Tibial nerve (tissue), 4 donors: ENCODE measurements around the gene KCTD11. TPM values are rescaled to one million over a fixed set of nuclear protein-coding genes. Genes with fewer than 3 reads are reported as not detected.

Source experiments
- DNase-seq, 2 donors: peaks; one replicate each; pipeline ENCODE4 v3.0.0-alpha.2; 2019; ENCODE audit warnings: low spot score in 2 of 2
- H3K27ac ChIP-seq, 4 donors: fragments of 200-600 bp; sonication (generic) in 3 of 4; one replicate each; pipeline ENCODE4 v1.5.1; 2017 to 2019; ENCODE audit warnings: mild to moderate bottlenecking in 1 of 4
- H3K27me3 ChIP-seq, 2 donors: fragments of 200-600 bp; sonication (generic) in 1 of 2; one replicate each; pipeline versions ENCODE4 v1.5.1 to v1.6.0; 2017 to 2019
- H3K36me3 ChIP-seq, 3 donors: fragments of 200-600 bp; sonication (generic); one replicate each; pipeline ENCODE4 v1.5.1; 2018 to 2019
- H3K4me1 ChIP-seq, 4 donors: fragments of 200-600 bp; sonication (generic) in 3 of 4; one replicate each; pipeline ENCODE4 v1.5.1; 2017 to 2019
- H3K4me3 ChIP-seq, 4 donors: fragments of 200-600 bp; sonication (generic) in 3 of 4; one replicate each; pipeline ENCODE4 v1.5.1; 2017 to 2019; ENCODE audit warnings: mild to moderate bottlenecking in 1 of 4, moderate library complexity in 1 of 4
- H3K9me3 ChIP-seq, 4 donors: fragments of 200-600 bp; sonication (generic) in 3 of 4; one replicate each; pipeline ENCODE4 v1.5.1; 2017 to 2019
- EP300 ChIP-seq, 2 donors: sonication (generic); formaldehyde crosslinking; IDR thresholded peaks; one replicate each; pipeline ENCODE4 v1.6.1; 2017; ENCODE audit warnings: antibody characterized with exemption in 2 of 2, mild to moderate bottlenecking in 1 of 2
- POLR2A ChIP-seq, 2 donors: fragments of 450-650 bp; IDR thresholded peaks; one replicate each; pipeline ENCODE4 v1.6.1; 2017; ENCODE audit warnings: antibody characterized with exemption in 2 of 2, mild to moderate bottlenecking in 2 of 2, moderate library complexity in 2 of 2
- WGBS, 2 donors: methylation state at CpG; one replicate each; pipeline ENCODE4 v1.1.5; 2018; 5-methylcytosine and 5-hydroxymethylcytosine counted together
- total RNA-seq, 4 donors: library from RNA; depleted of rRNA; stranded (reverse); fragments of >200 nt; gene quantifications; one replicate each; pipeline ENCODE4 v1.1.0, GENCODE V29; 2016
- TF ChIP-seq, protein P1 (sequence below), 5 experiments: fragments of 200-600 bp in 3 of 5; fragments of 450-650 bp in 2 of 5; sonication (generic) in 3 of 5; IDR thresholded peaks; one replicate each; pipeline ENCODE4 v1.5.1; 2016 to 2019; ENCODE audit warnings: antibody characterized with exemption in 5 of 5, mild to moderate bottlenecking in 3 of 5, moderate library complexity in 2 of 5

Gene KCTD11
- total RNA-seq, 4 donors from 2014 or later, result 25.3 to 35.4 (median 28.7) TPM

DNA sequence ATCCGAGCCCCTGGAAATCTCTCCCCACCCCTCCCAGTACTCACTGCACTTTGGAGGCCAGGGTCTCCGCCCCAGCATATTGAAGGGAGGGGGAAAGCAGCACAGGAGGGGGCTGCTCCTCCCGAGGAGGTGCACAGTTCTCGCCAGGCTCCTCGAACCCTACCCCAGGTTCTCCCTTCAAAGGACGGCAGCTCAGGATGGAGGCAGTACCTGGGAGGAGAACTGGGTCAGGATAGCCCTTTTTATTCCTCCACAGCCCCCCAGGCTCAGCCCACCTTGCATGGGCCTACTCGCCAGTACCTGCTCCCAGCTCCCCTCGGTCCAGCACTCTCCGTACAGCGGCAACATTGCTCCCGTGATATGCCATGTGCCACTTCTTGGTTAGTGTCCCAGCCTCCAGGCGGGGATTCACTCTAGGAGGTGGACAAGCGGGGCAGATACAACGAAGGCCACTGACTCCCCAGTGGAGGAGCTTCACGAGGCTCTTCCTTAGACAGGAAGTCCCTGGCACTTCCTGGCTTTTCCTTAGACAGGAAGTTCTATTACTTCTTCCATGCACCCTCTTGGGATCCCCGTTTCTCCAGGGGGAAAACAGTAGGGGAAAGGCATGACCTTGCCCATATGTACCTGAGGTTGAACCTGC, 34.7 kb upstream of the KCTD11 start:
- Histone ChIP-seq H3K36me3 (peaks cover 10 to 84% (median 23%) of the 10 kb centered on the region in 3 donors), H3K9me3 (no peaks in the 10 kb centered on the region), H3K27me3 (no peaks in the 10 kb centered on the region), H3K27ac (no peak overlapping the region), H3K4me1 (peaks cover 0 to 36% (median 23%) of the 10 kb centered on the region in 4 donors), H3K4me3 (no peak overlapping the region)
- TF ChIP-seq, protein P1, sequence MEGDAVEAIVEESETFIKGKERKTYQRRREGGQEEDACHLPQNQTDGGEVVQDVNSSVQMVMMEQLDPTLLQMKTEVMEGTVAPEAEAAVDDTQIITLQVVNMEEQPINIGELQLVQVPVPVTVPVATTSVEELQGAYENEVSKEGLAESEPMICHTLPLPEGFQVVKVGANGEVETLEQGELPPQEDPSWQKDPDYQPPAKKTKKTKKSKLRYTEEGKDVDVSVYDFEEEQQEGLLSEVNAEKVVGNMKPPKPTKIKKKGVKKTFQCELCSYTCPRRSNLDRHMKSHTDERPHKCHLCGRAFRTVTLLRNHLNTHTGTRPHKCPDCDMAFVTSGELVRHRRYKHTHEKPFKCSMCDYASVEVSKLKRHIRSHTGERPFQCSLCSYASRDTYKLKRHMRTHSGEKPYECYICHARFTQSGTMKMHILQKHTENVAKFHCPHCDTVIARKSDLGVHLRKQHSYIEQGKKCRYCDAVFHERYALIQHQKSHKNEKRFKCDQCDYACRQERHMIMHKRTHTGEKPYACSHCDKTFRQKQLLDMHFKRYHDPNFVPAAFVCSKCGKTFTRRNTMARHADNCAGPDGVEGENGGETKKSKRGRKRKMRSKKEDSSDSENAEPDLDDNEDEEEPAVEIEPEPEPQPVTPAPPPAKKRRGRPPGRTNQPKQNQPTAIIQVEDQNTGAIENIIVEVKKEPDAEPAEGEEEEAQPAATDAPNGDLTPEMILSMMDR (IDR thresholded peaks at IDR 0.05), result no peak
- no peak for DNase-seq
- 85 to 88% methylated on average over 16 of the region's 16 CpGs for WGBS, 2 donors

DNA sequence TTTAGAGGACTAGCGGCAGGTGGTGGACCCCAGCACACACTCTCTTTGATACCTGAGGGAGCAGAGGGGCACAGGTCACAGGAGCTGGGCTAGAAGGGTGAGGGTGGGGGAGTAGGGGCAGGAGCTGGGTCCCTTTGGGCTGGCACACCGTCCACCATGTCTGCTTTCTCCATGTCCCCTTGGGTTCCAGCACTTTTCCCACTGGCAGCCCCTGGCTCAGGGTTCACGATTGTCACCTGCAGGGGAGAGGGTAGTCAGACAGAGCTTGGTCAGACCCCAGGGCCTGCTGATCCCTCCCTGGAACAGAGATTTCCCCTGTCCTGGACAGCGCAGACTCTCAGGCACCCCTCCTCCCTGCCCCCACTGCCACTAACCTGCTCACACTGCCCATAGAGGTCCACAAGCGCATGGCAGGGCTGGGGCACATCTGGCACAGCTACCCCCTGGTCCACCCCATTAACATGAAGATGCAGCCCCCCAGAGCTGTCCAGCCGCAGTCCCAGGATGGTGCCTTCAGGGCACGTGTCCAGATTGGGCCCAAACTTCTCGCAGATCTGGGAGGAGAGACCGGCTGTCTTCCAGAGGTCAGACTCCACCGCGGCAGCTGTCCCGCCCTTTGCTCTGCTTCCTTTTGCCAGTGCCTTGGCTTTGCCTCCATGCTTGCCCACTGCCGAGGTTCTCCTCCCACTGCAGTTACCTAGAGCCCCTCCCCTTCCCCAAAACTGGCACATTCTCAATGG, 33.7 kb upstream of the KCTD11 start:
- Histone ChIP-seq H3K36me3 (peaks cover 8 to 84% (median 26%) of the 10 kb centered on the region in 3 donors), H3K9me3 (no peaks in the 10 kb centered on the region), H3K27ac (no peak overlapping the region), H3K27me3 (no peaks in the 10 kb centered on the region), H3K4me3 (no peak overlapping the region), H3K4me1 (peaks cover 0 to 25% (median 17%) of the 10 kb centered on the region in 4 donors)
- DNase-seq, result no peak
- TF ChIP-seq, protein P1 (IDR thresholded peaks at IDR 0.05), result no peak
- TF ChIP-seq EP300 (IDR thresholded peaks at IDR 0.05) (no peak), POLR2A (IDR thresholded peaks at IDR 0.05) (no peak)
- 89 to 91% methylated on average over 10 of the region's 13 CpGs for WGBS, 2 donors

DNA sequence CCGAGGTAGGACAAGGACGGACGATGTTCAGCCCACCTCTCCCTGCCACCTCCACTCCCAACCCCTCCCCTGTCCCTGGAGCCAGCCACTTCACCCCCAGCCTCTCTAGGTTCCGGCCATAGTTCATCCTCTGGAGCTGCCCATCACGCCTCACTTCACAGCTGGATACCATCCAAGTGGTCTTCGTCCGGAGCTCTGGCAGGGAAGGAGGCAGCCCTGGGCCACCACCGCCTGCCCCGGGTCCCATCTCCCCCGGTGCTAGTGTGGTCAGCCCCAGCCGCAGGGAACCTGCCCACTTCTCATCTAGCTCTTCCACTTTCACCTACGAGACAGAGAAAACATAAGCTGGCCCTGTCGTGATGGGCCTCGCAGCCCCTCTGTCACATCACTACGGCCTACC, 30.5 kb upstream of the KCTD11 start:
- TF ChIP-seq POLR2A (IDR thresholded peaks at IDR 0.05) (no peak), EP300 (IDR thresholded peaks at IDR 0.05) (no peak)
- TF ChIP-seq, protein P1 (IDR thresholded peaks at IDR 0.05), result no peak
- H3K36me3 ChIP-seq, result peaks cover 7 to 100% (median 31%) of the 10 kb centered on the region in 3 donors
- H3K9me3 ChIP-seq, result no peaks in the 10 kb centered on the region
- 92% methylated on average over 14 to 15 of the region's 15 CpGs for WGBS, 2 donors
- H3K4me1 ChIP-seq, result peaks cover 0 to under 1% (median 0%) of the 10 kb centered on the region in 4 donors
- H3K27ac ChIP-seq, result no peak overlapping the region
- no peaks in the 10 kb centered on the region for H3K27me3 ChIP-seq
- no peak overlapping the region for H3K4me3 ChIP-seq
- DNase-seq, result no peak

DNA sequence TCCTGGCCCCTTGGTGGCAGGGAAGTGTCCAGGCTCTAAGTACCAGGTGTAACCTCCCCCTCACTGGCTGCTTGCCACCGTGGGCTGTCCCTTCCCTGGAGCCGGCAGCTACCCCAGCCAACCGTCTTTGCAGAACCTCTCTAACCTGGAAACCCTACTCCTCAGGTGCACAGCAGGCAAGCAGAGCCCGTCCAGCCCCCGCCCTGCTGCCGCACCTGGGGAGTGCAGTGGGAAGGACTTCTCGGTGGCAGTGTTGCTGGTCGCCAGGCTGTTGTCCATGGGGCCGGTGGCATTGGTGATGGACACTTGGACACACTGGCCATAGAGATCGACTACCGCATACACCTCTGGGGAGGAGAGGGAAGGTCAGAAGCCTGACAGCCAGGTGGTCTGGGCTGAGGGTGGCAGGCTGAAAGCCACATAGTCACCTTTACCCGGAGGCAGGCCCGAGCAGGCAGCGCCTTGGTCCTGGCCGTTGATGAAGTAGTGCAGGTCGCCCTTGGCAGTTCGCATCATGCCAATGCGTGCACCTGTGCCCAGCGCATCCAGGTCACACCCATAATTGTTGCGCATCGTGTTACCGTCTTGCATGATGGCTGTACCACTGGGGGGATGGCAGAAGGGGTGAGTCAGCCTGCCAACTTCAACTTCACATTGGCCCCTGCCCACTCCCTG, 29.3 kb upstream of the KCTD11 start:
- DNase-seq, result no peak
- WGBS, 2 donors, result 91 to 94% methylated on average over 22 of the region's 22 CpGs
- no peaks in the 10 kb centered on the region for H3K9me3 ChIP-seq
- peaks cover 7 to 95% (median 31%) of the 10 kb centered on the region in 3 donors for H3K36me3 ChIP-seq
- H3K27me3 ChIP-seq, result no peaks in the 10 kb centered on the region
- TF ChIP-seq EP300 (IDR thresholded peaks at IDR 0.05) (no peak), POLR2A (IDR thresholded peaks at IDR 0.05) (no peak)
- TF ChIP-seq, protein P1 (IDR thresholded peaks at IDR 0.05), result no peak
- no peak overlapping the region for H3K27ac ChIP-seq
- H3K4me1 ChIP-seq, result peaks cover 0 to 10% (median under 1%) of the 10 kb centered on the region in 4 donors
- H3K4me3 ChIP-seq, result no peak overlapping the region
